GM23338 (cell line): ENCODE measurements around the gene GLRX2.

Experiments used
- CREB1 ChIP-seq: fragments of 250-450 bp; sonication (Bioruptor Pico); IDR thresholded peaks from 2 replicates; pipeline ENCODE4 v1.5.0; 2020; ENCODE audit warnings: low read depth, mild to moderate bottlenecking, moderate library complexity
- EZH2 ChIP-seq: fragments of 200-600 bp; sonication (generic); IDR thresholded peaks from one replicate; pipeline ENCODE4 v1.8.0; 2017; ENCODE audit warnings: antibody characterized with exemption, mild to moderate bottlenecking, low read depth; ENCODE audit not compliant: unreplicated experiment
- EZH2phosphoT487 ChIP-seq: fragments of 200-600 bp; sonication (generic); IDR thresholded peaks from one replicate; pipeline ENCODE4 v1.8.1; 2018; ENCODE audit warnings: antibody characterized with exemption; ENCODE audit not compliant: unreplicated experiment
- POLR2AphosphoS5 ChIP-seq: IDR thresholded peaks from 2 replicates; pipeline ENCODE4 v1.6.1; 2016; ENCODE audit warnings: antibody characterized with exemption, low read depth
- ZNF114 ChIP-seq: fragments of 250-450 bp; sonication (Bioruptor Pico); IDR thresholded peaks from 2 replicates; pipeline ENCODE4 v1.5.0; 2020; ENCODE audit warnings: mild to moderate bottlenecking, moderate library complexity
- TF ChIP-seq, protein P1 (sequence below), 2 experiments: fragments of 200-600 bp in 1 of 2; sonication (generic) in 1 of 2; conservative IDR thresholded peaks; 2 replicates each; pipeline versions ENCODE4 v1.5.1 to v1.6.1; 2016 to 2017; ENCODE audit warnings: antibody characterized with exemption in 2 of 2, low read depth in 2 of 2, mild to moderate bottlenecking in 2 of 2, moderate library complexity in 1 of 2

DNA sequence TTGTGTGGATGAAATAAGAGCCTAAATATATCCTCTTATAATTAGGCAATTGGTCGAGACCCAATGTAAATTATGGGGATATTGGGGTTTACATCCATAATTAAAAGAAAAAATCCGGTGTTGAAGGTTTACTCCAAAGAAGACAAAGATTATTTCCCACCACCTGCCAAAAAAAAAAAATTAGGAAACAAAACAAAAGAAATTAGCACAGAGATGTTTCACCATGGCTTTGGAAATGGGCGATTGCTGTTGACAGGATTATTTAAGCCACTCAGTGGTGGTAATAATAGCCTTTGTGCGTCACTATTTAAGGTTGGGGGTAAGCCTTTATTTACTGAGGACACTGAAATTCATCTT lies 585 bp upstream of the GLRX2 start:
- no peak for TF ChIP-seq POLR2AphosphoS5
- TF ChIP-seq, protein P1, sequence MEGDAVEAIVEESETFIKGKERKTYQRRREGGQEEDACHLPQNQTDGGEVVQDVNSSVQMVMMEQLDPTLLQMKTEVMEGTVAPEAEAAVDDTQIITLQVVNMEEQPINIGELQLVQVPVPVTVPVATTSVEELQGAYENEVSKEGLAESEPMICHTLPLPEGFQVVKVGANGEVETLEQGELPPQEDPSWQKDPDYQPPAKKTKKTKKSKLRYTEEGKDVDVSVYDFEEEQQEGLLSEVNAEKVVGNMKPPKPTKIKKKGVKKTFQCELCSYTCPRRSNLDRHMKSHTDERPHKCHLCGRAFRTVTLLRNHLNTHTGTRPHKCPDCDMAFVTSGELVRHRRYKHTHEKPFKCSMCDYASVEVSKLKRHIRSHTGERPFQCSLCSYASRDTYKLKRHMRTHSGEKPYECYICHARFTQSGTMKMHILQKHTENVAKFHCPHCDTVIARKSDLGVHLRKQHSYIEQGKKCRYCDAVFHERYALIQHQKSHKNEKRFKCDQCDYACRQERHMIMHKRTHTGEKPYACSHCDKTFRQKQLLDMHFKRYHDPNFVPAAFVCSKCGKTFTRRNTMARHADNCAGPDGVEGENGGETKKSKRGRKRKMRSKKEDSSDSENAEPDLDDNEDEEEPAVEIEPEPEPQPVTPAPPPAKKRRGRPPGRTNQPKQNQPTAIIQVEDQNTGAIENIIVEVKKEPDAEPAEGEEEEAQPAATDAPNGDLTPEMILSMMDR (conservative IDR thresholded peaks at IDR 0.05; ENCODE audit: low read depth in 2 of 2) = no peak
- no peak for TF ChIP-seq EZH2
- no peak for TF ChIP-seq EZH2phosphoT487
- no peak for TF ChIP-seq ZNF114 (CRISPR knock-in tag)
- no peak for TF ChIP-seq CREB1
